ENCODE measurements around the gene CYP2U1. TPM values are rescaled to one million over a fixed set of nuclear protein-coding genes. Genes with fewer than 3 reads are reported as not detected.

Gene CYP2U1
- total and polyA plus RNA-seq, 2 of the 4 experiments (the other 2 are of a cell fraction), result 6.1 to 11.1 TPM

DNA sequence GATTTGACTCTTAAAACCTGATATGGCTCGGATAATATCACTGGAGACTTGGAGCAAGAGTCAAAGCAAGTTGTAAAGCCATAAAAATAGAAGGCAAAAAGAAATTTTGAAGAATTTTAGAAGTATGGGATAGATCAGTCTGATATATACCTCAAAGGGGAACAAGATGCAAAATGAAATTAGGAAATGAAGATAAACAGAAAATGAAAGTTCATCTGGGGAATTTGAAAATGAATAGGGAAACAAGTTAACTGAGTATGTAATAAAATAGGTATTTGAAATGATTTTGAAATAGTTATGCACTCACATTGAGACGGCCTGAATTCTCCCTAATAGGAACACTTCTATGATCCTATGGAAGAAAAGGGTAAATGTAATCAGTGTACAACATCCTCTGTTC, 5.7 kb downstream of the CYP2U1 start:
- H3K14ac ChIP-seq (replicated peaks; ENCODE audit: low read depth, low read length), result no peak overlapping the region
- in situ Hi-C loops (cut with MboI; ENCODE audit: low sequenced_read_pairs) (no loop called here), dilution Hi-C loops (cut with HindIII; ENCODE audit: low sequenced_read_pairs, unreplicated experiment) (no loop called here), intact Hi-C loops (cut with micrococcal nuclease) (loop anchor here (10.0 kb wide), 1 partner anchor 638 kb away; no protein-coding TSS in a partner anchor)
- WGBS, 2 experiments (ENCODE audit: extremely low coverage in 2 of 2, insufficient read length in 1 of 2), result no CpG with 5 or more reads among the region's 2 CpGs
- ChIA-PET POLR2A (ENCODE audit: unreplicated experiment) (no interaction called here), CTCF (no interaction called here)
- H2BK120ac ChIP-seq (ENCODE audit: low read depth, low read length), result no peak overlapping the region
- H2AFZ ChIP-seq (replicated peaks; ENCODE audit: low read length, poor library complexity), result no peak overlapping the region
- no peak overlapping the region for H4K8ac ChIP-seq (ENCODE audit: low read depth in 2 of 2, low read length in 2 of 2)
- H3K36me3 ChIP-seq (ENCODE audit: control insufficient read depth, insufficient read depth, low read length), result no peaks in the 10 kb centered on the region
- no peak overlapping the region for H2BK5ac ChIP-seq (ENCODE audit: low read depth, low read length, poor library complexity, severe bottlenecking)
- no TSS peak for BruUV-seq (replicated peaks)
- no peak for TF ChIP-seq RCOR1 (IDR thresholded peaks at IDR 0.05; ENCODE audit: insufficient replicate concordance, low read length)
- H2BK15ac ChIP-seq (ENCODE audit: low read depth, low read length), result no peak overlapping the region
- no peaks in the 10 kb centered on the region for H3K9me1 ChIP-seq (ENCODE audit: insufficient read depth, low read length)
- H3K9ac ChIP-seq (ENCODE audit: low read depth, low read length), result no peak overlapping the region
- H2AK5ac ChIP-seq (ENCODE audit: low read depth, low read length), result no peak overlapping the region
- H3K18ac ChIP-seq (ENCODE audit: low read depth, low read length), result no peak overlapping the region
- H3K4ac ChIP-seq (ENCODE audit: low read depth, low read length), result no peak overlapping the region
- H3K4me3 ChIP-seq (ENCODE audit: insufficient read depth, low read depth, low read length), result no peak overlapping the region
- ATAC-seq (ENCODE audit: low read depth), result no peak
- H3K23ac ChIP-seq (ENCODE audit: low read depth, low read length), result no peak overlapping the region
- no peak overlapping the region for H2BK20ac ChIP-seq (ENCODE audit: low read depth, low read length)
- DNase-seq, result no peak
- no peak overlapping the region for H4K5ac ChIP-seq (ENCODE audit: low read depth, low read length)
- no peak overlapping the region for H3K56ac ChIP-seq (ENCODE audit: extremely low read depth, insufficient read depth, low read length)
- no peaks in the 10 kb centered on the region for H4K20me1 ChIP-seq (ENCODE audit: insufficient read depth, low read length)
- H2AK9ac ChIP-seq (replicated peaks; ENCODE audit: low read depth, low read length, poor library complexity), result no peak overlapping the region
- H3K79me1 ChIP-seq (ENCODE audit: low read depth in 1 of 2, low read length in 2 of 2), result peaks cover 4 to 6% of the 10 kb centered on the region in 2 experiments; a peak in 1 of 4 replicates
- H3K4me2 ChIP-seq (ENCODE audit: low read depth, low read length), result no peak overlapping the region
- H3K27me3 ChIP-seq (ENCODE audit: control insufficient read depth, insufficient read depth, low read length), result no peaks in the 10 kb centered on the region
- no peak overlapping the region for H4K91ac ChIP-seq (ENCODE audit: insufficient read depth, low read depth, low read length)
- H3K27ac ChIP-seq (ENCODE audit: insufficient read depth, low read length), result no peak overlapping the region
- peaks cover 3% of the 10 kb centered on the region for H3K4me1 ChIP-seq (ENCODE audit: control insufficient read depth, insufficient read depth, low read length)
- no peaks in the 10 kb centered on the region for H3K9me3 ChIP-seq (ENCODE audit: control insufficient read depth, insufficient read depth, low read length)
